NCI-H774 (cell line): ENCODE measurements around the gene TLN1.
A peak's percentile ranks its signal among the peaks of the same experiment; 100 is the strongest.

Experiments
- DNase-seq: peaks from one replicate; lab custom pipeline; 2025; lab: John Stamatoyannopoulos, UW

TLN1 gene

GRCh38 chr9:35732185-35732799 lies at the start of gene TLN1, which contains the start of gene CREB3:
Gene TLN1, minus strand, starts transcription at chr9:35732195. Its CDS starts 6,501 bp downstream, at chr9:35725694.
Gene CREB3, plus strand, starts transcription at chr9:35732666. Its CDS starts 107 bp downstream, at chr9:35732773.
- peak; percentile 100 for DNase-seq

GRCh38 chr9:35781066-35781465 lies 49.1 kb upstream of the TLN1 start:
- no peak for DNase-seq

GRCh38 chr9:35778496-35778895 lies 46.5 kb upstream of the TLN1 start:
- no peak for DNase-seq

- peak; percentile 50 for DNase-seq
These were observed 44.0 kb upstream of the TLN1 start for GRCh38 chr9:35776018-35776417.

- DNase-seq = no peak
These were observed 43.1 kb upstream of the TLN1 start for GRCh38 chr9:35774907-35775635.

- DNase-seq = no peak
These were observed 39.9 kb upstream of the TLN1 start for GRCh38 chr9:35771943-35772342.

- DNase-seq = peak; percentile 51
These were observed 39.5 kb upstream of the TLN1 start for GRCh38 chr9:35771534-35771933.

GRCh38 chr9:35771075-35771433 lies 39.1 kb upstream of the TLN1 start:
- DNase-seq = no peak

- no peak for DNase-seq
These were observed 37.8 kb upstream of the TLN1 start for GRCh38 chr9:35769763-35770162.

- no peak for DNase-seq
These were observed 35.5 kb upstream of the TLN1 start for GRCh38 chr9:35767458-35767857.

- no peak for DNase-seq
These were observed 35.0 kb upstream of the TLN1 start for GRCh38 chr9:35766997-35767396.

- DNase-seq = no peak
These were observed 31.8 kb upstream of the TLN1 start for GRCh38 chr9:35763803-35764202.

- no peak for DNase-seq
These were observed 31.2 kb upstream of the TLN1 start for GRCh38 chr9:35763181-35763580.

- DNase-seq = no peak
These were observed 28.7 kb upstream of the TLN1 start for GRCh38 chr9:35760651-35761050.

GRCh38 chr9:35759795-35760194 lies 27.8 kb upstream of the TLN1 start:
- DNase-seq = no peak

GRCh38 chr9:35758475-35759050 lies 26.6 kb upstream of the TLN1 start:
- DNase-seq = no peak

- no peak for DNase-seq
These were observed 25.9 kb upstream of the TLN1 start for GRCh38 chr9:35757892-35758275.

GRCh38 chr9:35757226-35757891 lies 25.4 kb upstream of the TLN1 start:
- DNase-seq = peak; percentile 53

GRCh38 chr9:35756275-35757225 lies 24.6 kb upstream of the TLN1 start:
- peak; percentile 71 for DNase-seq

GRCh38 chr9:35755071-35755470 lies 23.1 kb upstream of the TLN1 start:
- no peak for DNase-seq

- no peak for DNase-seq
These were observed 22.3 kb upstream of the TLN1 start, which contains the start of gene MSMP for GRCh38 chr9:35754264-35754663. Gene MSMP, minus strand, starts transcription at chr9:35754276. Its CDS starts 147 bp downstream, at chr9:35754129.

GRCh38 chr9:35753466-35753865 lies 21.5 kb upstream of the TLN1 start:
- DNase-seq = no peak
